Fibroblast of pulmonary artery (primary cell): ENCODE results near the gene IQCE.

Experiments used
- DNase-seq: peaks from one replicate; pipeline ENCODE4 v3.0.0-alpha.2; 2010; ENCODE audit warnings: low read depth
- H3K4me3 ChIP-seq: replicated peaks from 2 replicates; pipeline ENCODE4 v1.5.1; 2011; ENCODE audit warnings: low read depth, mild to moderate bottlenecking, control low read depth, low read length, moderate library complexity
- CTCF ChIP-seq: IDR thresholded peaks from 2 replicates; pipeline ENCODE4 v1.5.1; 2011; ENCODE audit warnings: mild to moderate bottlenecking, control low read depth, low read length, inconsistent platforms; ENCODE audit errors: missing control alignments

The IQCE gene

DNA sequence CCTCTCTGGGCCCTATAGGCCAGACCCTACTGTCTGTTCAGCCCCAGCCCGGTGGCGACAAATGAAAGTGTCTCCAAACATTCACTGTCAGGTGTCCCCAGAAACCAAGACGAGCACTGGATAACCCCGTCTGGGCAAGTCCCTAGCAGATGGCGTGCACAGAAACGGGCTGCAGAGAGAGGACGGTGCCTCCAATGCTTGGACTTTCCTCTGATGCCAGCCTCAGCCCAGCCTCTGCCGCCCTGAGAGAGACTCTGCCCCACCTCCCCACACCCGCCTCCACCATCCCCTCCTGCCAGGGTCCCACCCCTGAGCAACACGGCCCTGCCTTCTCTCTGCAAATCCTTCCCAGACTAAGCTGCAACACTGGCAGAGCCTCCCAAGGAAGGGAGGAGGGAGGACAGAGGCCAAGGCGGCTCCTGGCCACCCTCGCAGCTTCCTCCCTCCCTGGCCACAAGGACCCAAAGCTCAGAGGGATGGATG, 46.6 kb upstream of the IQCE start:
- H3K4me3 ChIP-seq = no peak overlapping the region
- TF ChIP-seq CTCF = no peak
- DNase-seq = no peak

- no peak for DNase-seq
- H3K4me3 ChIP-seq = no peak overlapping the region
- TF ChIP-seq CTCF = no peak
Measured at GRCh38 chr7:2512713-2513112, 46.1 kb upstream of the IQCE start.

- no peak for TF ChIP-seq CTCF
- no peak for DNase-seq
- H3K4me3 ChIP-seq = no peak overlapping the region
Measured at GRCh38 chr7:2513702-2514101, 45.1 kb upstream of the IQCE start.

GRCh38 chr7:2514473-2515423, 44.0 kb upstream of the IQCE start:
- H3K4me3 ChIP-seq = no peak overlapping the region
- TF ChIP-seq CTCF = no peak
- no peak for DNase-seq

- no peak for TF ChIP-seq CTCF
- no peak for DNase-seq
- H3K4me3 ChIP-seq = no peak overlapping the region
Measured at GRCh38 chr7:2515424-2516193, 43.2 kb upstream of the IQCE start.

GRCh38 chr7:2516194-2516555, 42.6 kb upstream of the IQCE start:
- no peak for DNase-seq
- TF ChIP-seq CTCF = no peak
- H3K4me3 ChIP-seq = no peak overlapping the region
